Sciatic nerve (tissue), 2 donors: ENCODE results near the gene UBQLN1. TPM values are rescaled to one million over a fixed set of nuclear protein-coding genes. Genes with fewer than 3 reads are reported as not detected.
"Not testable (repeated sequence)": the region's sequence is repeated elsewhere in the genome, so short reads cannot be mapped to it uniquely, and the experiment has no call there.

Experiments used
- ATAC-seq: fragments of 200-7000 bp; cut with Tn5 transposase; one replicate; pipeline ENCODE4 v1.9.1; 2020; ENCODE audit warnings: mild to moderate bottlenecking, moderate library complexity
- DNase-seq: peaks from one replicate; pipeline ENCODE4 v3.0.0-alpha.2; 2020; ENCODE audit warnings: low spot score
- intact Hi-C: fragments of 100-400 bp; cut with DNase I; formaldehyde crosslinking; loops from one replicate; pipeline ENCODE4 v1.14.2; 2022
- total RNA-seq: library from RNA; stranded (reverse); fragmentation: NEBNext Ultra II Directional; extraction: Animal tissue kit (Norgen Biotek cat#: 25700); gene quantifications from one replicate; pipeline ENCODE4 v1.2.1, GENCODE V29; 2021
- donor health status: DM: no; HTN: no; CAD: no.
- donor health status: DM: no; HTN: no; CAD: no.

Gene UBQLN1
- total RNA-seq, 1 donor from 2014 or later, result 88.0 TPM

GRCh38 chr9:83646500-83647239 lies 61.1 kb downstream of the UBQLN1 start:
- no peak for ATAC-seq
- intact Hi-C loops, result no loop called here

GRCh38 chr9:83642793-83643192 lies 65.0 kb downstream of the UBQLN1 start:
- no peak for ATAC-seq
- DNase-seq, result no peak
- intact Hi-C loops, result no loop called here

More at GRCh38 chr9:83646500-83647239, 61.1 kb downstream of the UBQLN1 start:
- DNase-seq, result no peak

GRCh38 chr9:83639266-83639665 lies 68.5 kb downstream of the UBQLN1 start:
- intact Hi-C loops, result no loop called here
- DNase-seq (no peak), ATAC-seq (peak; percentile 72)

DNA sequence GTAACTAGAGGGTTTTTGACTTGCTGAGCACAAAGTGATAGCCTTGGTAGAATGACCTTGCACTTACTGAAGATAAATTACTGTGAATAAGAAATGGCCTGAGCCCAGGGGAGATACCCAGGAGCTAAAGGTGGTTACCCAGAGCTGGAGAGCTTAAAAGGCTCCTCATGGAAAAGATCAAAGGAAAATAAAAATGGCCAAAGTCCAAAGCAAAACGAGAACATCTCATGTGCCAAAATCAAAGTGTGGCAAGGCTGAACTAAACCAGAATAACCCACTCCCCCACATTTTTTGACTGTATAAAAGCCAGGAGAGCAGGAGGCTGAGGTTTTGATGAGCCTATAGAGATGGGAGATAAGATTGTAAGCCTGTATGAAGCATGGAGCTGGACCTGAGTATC lies 70.4 kb downstream of the UBQLN1 start:
- no peak for ATAC-seq
- intact Hi-C loops, result no loop called here
- DNase-seq, result no peak

GRCh38 chr9:83636813-83637212 lies 70.9 kb downstream of the UBQLN1 start:
- intact Hi-C loops, result no loop called here
- DNase-seq (no peak), ATAC-seq (no peak)

DNA sequence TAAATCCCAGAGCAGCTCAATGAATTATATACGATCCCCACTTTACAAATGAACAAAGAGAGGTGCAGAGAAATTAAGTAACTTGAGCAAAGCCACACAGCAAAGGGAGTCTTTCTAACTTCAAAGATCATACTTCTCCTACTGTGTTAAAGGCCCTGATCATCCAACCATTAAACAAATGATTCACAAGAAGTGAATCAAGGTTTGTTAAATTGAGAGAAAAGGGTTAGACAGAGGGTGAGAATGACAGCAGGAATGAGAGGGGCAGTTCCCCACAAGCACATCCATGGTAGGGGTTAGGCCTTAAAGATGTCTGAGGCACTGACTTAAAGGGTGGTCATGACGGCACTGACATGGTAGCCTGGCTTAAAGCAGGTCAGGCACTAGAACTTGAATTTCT lies 74.1 kb downstream of the UBQLN1 start:
- no peak for ATAC-seq
- intact Hi-C loops, result no loop called here

GRCh38 chr9:83633255-83633654 lies 74.5 kb downstream of the UBQLN1 start:
- ATAC-seq, result no peak
- no peak for DNase-seq
- intact Hi-C loops, result no loop called here

More for the DNA sequence above, 74.1 kb downstream of the UBQLN1 start:
- no peak for DNase-seq

- no peak for ATAC-seq
- no peak for DNase-seq
- intact Hi-C loops, result no loop called here
Observed at GRCh38 chr9:83630938-83631457, 76.8 kb downstream of the UBQLN1 start.

DNA sequence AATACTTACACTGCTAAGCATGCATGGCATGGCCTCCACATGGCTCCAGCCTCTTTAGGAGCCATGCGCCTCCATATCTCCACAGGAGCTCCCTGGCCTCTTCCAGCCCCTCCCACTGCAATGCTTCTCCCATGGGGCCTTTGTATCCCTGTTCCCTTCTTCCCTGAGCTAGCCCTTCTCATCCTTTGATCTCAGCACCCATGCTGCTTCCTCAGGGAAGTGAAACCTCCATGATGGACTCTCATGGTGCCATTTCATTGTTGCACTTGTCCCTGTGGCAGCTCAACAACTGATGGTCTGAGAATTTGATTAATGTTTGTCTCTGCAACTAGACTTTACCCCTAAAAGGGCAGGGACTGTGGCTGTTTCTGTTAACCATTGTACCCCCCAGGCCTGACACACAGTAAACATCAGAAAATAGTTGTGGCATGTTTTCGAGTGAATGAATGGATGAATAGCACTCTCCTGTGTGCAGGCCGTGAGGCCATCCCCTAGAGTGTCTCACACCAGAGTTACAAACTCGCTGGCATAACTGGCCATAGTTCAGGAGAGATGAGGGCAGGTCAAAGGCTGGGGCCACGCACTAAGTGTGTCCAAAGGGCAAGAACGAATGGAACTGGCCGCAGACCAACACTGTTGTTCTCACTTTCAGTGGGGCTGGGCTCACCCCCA lies 78.2 kb downstream of the UBQLN1 start:
- no peak for ATAC-seq
- no peak for DNase-seq
- intact Hi-C loops, result no loop called here

- intact Hi-C loops, result no loop called here
- ATAC-seq (no peak), DNase-seq (no peak)
Observed at GRCh38 chr9:83628540-83628939, 79.2 kb downstream of the UBQLN1 start.

DNA sequence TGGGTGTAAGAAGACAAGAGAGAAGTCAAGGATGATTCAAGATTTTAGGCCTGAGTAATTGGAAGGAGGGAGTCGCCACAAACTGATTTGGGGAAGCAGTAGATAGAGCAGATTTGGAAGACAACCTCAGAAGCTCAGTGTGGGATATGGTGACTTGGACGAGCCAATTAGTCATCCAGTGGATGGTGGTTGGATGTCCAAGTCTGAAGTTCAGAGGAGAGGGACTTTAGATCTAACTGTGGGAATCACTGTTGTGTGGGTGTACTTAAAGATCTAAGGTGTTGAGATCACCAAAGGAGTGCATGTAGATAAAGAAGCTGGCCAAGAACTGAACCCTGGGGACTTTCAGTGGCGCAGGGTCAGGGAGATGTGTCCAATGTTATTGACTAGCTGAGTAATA lies 82.6 kb downstream of the UBQLN1 start:
- intact Hi-C loops, result no loop called here
- no peak for DNase-seq
- no peak for ATAC-seq

DNA sequence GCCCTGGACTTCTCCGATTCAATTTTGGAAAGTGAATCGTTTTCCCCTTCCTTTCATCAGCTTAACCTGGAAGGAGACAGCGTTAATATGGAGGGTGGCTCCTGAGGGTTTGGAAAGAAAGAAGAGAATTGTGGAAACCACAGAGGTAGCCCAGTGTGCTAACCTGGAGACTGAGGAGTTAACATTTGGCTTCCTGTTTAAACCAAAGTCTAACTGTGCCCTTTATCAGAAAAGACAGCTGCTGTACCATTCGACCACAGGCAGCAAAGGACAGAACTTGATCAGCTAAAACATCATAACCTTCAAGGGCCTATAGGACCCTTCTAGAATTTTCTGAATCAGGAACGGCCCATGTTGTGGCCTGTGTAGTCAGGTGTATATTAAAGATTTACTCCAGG lies 84.1 kb downstream of the UBQLN1 start:
- intact Hi-C loops, result no loop called here
- ATAC-seq (peak; percentile 11), DNase-seq (no peak)

DNA sequence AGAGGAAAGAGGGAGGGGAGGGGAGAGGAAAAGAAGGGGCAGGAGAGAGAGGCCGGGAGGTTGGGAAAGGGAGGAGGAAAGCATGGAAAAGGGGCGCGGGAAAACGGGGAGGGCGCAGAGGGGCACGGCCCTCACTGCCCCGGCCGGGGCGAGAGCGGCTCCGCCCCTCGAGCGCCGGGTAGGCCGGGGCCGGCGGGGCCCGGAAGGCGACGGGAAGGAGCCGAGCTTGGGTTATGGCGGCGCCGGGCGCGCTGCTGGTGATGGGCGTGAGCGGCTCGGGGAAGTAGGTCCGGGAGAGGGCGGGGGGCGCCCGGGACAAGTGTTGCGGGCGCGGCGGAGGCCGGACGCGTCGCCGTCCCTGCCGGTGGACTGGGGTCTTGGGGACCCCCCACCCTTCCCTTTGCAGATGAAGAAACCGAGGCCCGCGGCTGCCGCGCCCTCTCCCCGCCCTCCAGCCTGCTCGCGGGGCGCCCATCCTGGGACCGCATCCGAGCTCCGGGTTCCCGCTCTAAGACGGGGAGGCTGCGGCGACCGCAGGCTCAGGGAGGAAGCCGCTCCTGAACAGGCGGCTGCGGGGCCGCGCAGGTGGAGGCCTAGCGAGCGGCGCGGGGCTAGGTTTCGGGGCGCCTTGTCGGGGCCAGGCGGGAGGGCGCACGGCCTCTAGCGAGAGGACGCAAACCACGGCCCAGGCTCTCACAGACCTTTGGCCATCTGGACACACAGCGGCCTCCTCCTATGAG lies 84.6 kb downstream of the UBQLN1 start, which contains the start of gene IDNK:
TSS of gene IDNK (plus strand) at position 205 of the 740 bp plus-strand sequence. CDS start at position 234, 29 bp downstream.
- intact Hi-C loops, result no loop called here

DNA sequence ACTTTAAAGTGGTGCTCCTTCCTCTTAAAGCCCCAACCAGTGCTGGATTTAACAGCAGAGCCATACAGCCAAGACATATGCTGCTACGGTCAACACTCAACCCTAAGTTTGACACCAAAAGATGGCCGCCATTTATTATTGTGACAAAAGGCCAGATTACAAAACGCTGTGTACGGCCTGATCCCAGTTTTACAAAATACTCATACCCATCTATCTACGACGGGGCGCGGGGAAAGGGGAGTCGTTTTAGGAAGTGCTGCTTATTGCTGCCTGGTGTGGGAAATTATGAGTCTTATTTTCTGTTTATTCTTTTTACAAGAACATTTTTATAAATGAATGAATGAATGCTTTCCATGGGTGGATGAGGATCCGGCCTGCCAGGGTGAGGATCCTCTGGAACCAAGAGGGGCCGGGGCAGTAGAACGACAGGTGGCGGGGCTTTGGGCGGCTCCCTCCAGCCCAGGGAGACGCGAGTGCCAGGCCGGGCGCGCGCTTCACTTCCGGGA lies 85.3 kb downstream of the UBQLN1 start:
- ATAC-seq, result peak; percentile 82
- DNase-seq, result no peak
- intact Hi-C loops, result no loop called here

More for the DNA sequence above, 84.6 kb downstream of the UBQLN1 start, which contains the start of gene IDNK:
- DNase-seq, result peak; percentile 83
- peak; percentile 83 for ATAC-seq

GRCh38 chr9:83620841-83621636 lies 86.7 kb downstream of the UBQLN1 start:
- intact Hi-C loops, result no loop called here
- ATAC-seq (peak; percentile 52), DNase-seq (no peak)

GRCh38 chr9:83617299-83617698 lies 90.5 kb downstream of the UBQLN1 start:
- DNase-seq, result no peak
- intact Hi-C loops, result no loop called here
- no peak for ATAC-seq

GRCh38 chr9:83613298-83613697 lies 94.5 kb downstream of the UBQLN1 start:
- DNase-seq, intact Hi-C loops, ATAC-seq: not testable (repeated sequence)
